Hepatocyte (in vitro differentiated cells): Measurements from ENCODE around the gene ZNF423. TPM values are rescaled to one million over a fixed set of nuclear protein-coding genes. Genes with fewer than 3 reads are reported as not detected.
A peak's percentile ranks its signal among the peaks of the same experiment; 100 is the strongest.

Source experiments
- DNase-seq: peaks from one replicate; pipeline ENCODE4 v3.0.0-alpha.2; 2016; ENCODE audit warnings: low spot score
- H2AFZ ChIP-seq: fragments of 200-600 bp; sonication (generic); 2 replicates; pipeline ENCODE4 v1.6.0; 2016; ENCODE audit warnings: antibody characterized with exemption, mild to moderate bottlenecking
- H3K27ac ChIP-seq: fragments of 200-600 bp; sonication (generic); 2 replicates; pipeline ENCODE4 v1.5.1; 2016; ENCODE audit warnings: mild to moderate bottlenecking
- H3K27me3 ChIP-seq: fragments of 200-600 bp; sonication (generic); 2 replicates; pipeline ENCODE4 v1.6.1; 2016
- H3K36me3 ChIP-seq: fragments of 200-600 bp; sonication (generic); replicated peaks from 2 replicates; pipeline ENCODE4 v1.5.1; 2016; ENCODE audit warnings: low read depth; ENCODE audit not compliant: insufficient read depth
- H3K4me1 ChIP-seq: fragments of 200-600 bp; sonication (generic); 2 replicates; pipeline ENCODE4 v1.5.1; 2016; ENCODE audit warnings: mild to moderate bottlenecking, moderate library complexity; ENCODE audit not compliant: insufficient read depth
- H3K4me2 ChIP-seq: fragments of 200-600 bp; sonication (generic); 2 replicates; pipeline ENCODE4 v1.6.0; 2016
- H3K4me3 ChIP-seq: fragments of 200-600 bp; sonication (generic); 2 replicates; pipeline ENCODE4 v1.5.1; 2016; ENCODE audit warnings: mild to moderate bottlenecking
- H3K79me2 ChIP-seq: fragments of 200-600 bp; sonication (generic); 2 replicates; pipeline ENCODE4 v1.6.0; 2017; ENCODE audit warnings: mild to moderate bottlenecking
- H3K9me2 ChIP-seq: fragments of 200-600 bp; sonication (generic); replicated peaks from 2 replicates; pipeline ENCODE4 v1.6.0; 2017; ENCODE audit warnings: mild to moderate bottlenecking; ENCODE audit not compliant: insufficient read depth
- H3K9me3 ChIP-seq: fragments of 200-600 bp; sonication (generic); 2 replicates; pipeline ENCODE4 v1.5.1; 2016; ENCODE audit warnings: low read depth, mild to moderate bottlenecking
- H4K20me1 ChIP-seq: fragments of 200-600 bp; sonication (generic); 2 replicates; pipeline ENCODE4 v1.6.0; 2016; ENCODE audit warnings: mild to moderate bottlenecking; ENCODE audit not compliant: insufficient read depth, poor library complexity, severe bottlenecking
- EZH2 ChIP-seq: fragments of 200-600 bp; sonication (generic); IDR thresholded peaks from 2 replicates; pipeline ENCODE4 v1.6.1; 2016; ENCODE audit warnings: antibody characterized with exemption, mild to moderate bottlenecking, borderline replicate concordance
- EZH2phosphoT487 ChIP-seq: fragments of 200-600 bp; sonication (generic); IDR thresholded peaks from one replicate; pipeline ENCODE4 v1.6.1; 2018; ENCODE audit warnings: antibody characterized with exemption, mild to moderate bottlenecking, low read depth, moderate library complexity; ENCODE audit not compliant: unreplicated experiment, severe bottlenecking
- WGBS: methylation state at CpG from one replicate; pipeline ENCODE4 v1.1.6; 2016; ENCODE audit warnings: low lambda C conversion rate; ENCODE audit errors: missing lambda C conversion rate; 5-methylcytosine and 5-hydroxymethylcytosine counted together
- polyA plus RNA-seq: library from polyadenylated mRNA; unstranded; fragments of >200 nt; fragmentation: Nextera tagmentation; extraction: Ambion mirVana; gene quantifications from 2 replicates; pipeline ENCODE4 v1.2.1, GENCODE V29; 2016
- total RNA-seq: library from RNA; depleted of rRNA; stranded (reverse); fragments of >200 nt; gene quantifications from 2 replicates; pipeline ENCODE4 v1.2.3, GENCODE V29; 2014
- TF ChIP-seq, protein P1 (sequence below): fragments of 200-600 bp; sonication (generic); IDR thresholded peaks from 2 replicates; pipeline ENCODE4 v1.5.1; 2016; ENCODE audit warnings: antibody characterized with exemption, mild to moderate bottlenecking; ENCODE audit not compliant: poor library complexity

The ZNF423 gene
- total and polyA plus RNA-seq, 2 experiments from 2014 or later: 9.6 to 11.8 TPM

DNA sequence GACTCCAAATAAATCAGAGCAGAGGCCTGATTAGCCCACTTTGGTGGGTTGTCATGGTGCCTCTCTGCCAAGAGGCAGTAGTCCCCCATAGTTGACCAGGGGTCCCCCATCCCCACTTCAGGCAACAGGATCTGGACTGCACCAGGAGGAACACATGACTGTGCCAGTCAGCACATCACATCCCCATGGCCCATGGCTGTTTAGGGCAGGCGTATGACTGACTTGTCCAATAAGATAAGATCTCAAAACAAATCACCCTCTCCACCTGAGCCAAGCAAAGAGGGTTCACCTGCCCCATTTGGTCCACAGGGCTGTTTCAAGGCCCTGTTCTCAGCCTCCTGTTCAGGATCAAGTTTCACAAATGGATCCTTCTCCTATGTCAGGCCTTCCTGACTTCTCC lies 389.0 kb downstream of the ZNF423 start:
- Histone ChIP-seq H2AFZ (no peak overlapping the region), H3K4me1 (no peaks in the 10 kb centered on the region), H3K4me2 (no peak overlapping the region), H3K9me3 (no peaks in the 10 kb centered on the region), H3K27me3 (peaks cover 31% of the 10 kb centered on the region), H3K9me2 (no peaks in the 10 kb centered on the region), H3K4me3 (no peak overlapping the region), H4K20me1 (no peaks in the 10 kb centered on the region), H3K36me3 (no peaks in the 10 kb centered on the region), H3K27ac (no peak overlapping the region), H3K79me2 (no peaks in the 10 kb centered on the region)
- TF ChIP-seq EZH2phosphoT487: no peak
- no peak for TF ChIP-seq EZH2
- TF ChIP-seq, protein P1, sequence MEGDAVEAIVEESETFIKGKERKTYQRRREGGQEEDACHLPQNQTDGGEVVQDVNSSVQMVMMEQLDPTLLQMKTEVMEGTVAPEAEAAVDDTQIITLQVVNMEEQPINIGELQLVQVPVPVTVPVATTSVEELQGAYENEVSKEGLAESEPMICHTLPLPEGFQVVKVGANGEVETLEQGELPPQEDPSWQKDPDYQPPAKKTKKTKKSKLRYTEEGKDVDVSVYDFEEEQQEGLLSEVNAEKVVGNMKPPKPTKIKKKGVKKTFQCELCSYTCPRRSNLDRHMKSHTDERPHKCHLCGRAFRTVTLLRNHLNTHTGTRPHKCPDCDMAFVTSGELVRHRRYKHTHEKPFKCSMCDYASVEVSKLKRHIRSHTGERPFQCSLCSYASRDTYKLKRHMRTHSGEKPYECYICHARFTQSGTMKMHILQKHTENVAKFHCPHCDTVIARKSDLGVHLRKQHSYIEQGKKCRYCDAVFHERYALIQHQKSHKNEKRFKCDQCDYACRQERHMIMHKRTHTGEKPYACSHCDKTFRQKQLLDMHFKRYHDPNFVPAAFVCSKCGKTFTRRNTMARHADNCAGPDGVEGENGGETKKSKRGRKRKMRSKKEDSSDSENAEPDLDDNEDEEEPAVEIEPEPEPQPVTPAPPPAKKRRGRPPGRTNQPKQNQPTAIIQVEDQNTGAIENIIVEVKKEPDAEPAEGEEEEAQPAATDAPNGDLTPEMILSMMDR: no peak
- DNase-seq: no peak
- WGBS: 76% methylated on average over 1 of the region's 1 CpG

DNA sequence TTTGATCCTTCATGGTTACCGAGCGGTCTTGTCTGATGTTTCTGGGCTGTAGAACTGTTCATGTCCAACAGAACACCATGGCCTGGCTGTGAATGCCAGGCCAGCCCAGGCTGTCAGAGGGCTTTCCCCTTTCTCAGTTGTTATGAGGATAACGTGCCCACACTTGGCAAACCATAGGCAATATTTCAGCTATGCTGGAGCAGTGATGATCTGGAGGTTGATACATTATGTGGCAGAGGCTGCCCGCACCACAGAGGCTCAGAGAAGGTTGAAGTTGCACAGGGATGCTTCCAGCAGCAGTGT lies 389.4 kb downstream of the ZNF423 start:
- Histone ChIP-seq H3K9me2 (no peaks in the 10 kb centered on the region), H3K27me3 (peaks cover 31% of the 10 kb centered on the region), H3K36me3 (no peaks in the 10 kb centered on the region), H3K4me3 (no peak overlapping the region), H3K79me2 (no peaks in the 10 kb centered on the region), H3K27ac (no peak overlapping the region), H3K4me2 (no peak overlapping the region), H4K20me1 (no peaks in the 10 kb centered on the region), H3K9me3 (no peaks in the 10 kb centered on the region), H3K4me1 (no peaks in the 10 kb centered on the region), H2AFZ (no peak overlapping the region)
- DNase-seq: no peak
- TF ChIP-seq EZH2phosphoT487 (no peak), EZH2 (no peak)
- 89% methylated on average over 4 of the region's 4 CpGs for WGBS

DNA sequence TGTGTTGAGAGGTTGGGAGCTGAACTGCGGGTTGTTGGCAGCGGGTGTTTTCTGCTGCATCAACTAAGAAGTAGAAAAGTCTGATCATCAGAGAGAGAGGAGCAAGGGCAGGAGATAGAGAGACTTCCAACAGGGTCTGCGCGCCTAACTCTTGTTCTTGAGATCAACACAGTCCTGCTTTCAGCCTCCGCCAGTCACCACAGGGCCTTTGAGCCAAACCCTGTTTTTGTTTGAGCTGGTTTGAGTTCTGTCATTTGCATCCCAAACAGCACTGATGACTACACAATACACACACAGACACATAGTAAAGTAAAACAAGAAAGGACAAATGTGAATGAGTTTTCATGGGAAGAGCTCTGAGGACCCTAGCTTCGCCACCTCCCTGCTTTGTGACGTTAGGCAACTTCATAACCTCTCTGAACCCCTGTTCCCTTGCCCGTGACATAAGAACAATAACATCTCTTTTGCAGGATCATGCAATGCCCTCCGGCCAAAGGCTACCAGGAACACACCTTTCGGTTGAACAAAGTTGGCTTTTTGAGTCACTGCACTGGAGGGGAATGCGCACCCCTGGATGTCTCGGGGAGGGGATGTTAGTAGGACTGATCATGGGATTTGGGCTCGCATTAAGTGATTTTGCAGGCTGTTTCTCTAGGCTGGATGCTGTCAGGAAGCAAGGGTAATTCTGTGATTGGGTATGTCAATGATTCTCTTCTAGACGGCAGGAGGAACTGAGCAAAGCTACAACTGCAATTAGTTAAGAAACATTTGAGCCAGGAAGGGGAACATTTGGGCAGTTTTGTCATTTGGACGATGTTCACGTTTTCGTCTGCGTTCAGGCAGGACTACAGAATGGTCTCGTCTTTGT lies 390.0 kb downstream of the ZNF423 start:
- Histone ChIP-seq H3K4me3 (no peak overlapping the region), H3K9me2 (no peaks in the 10 kb centered on the region), H4K20me1 (no peaks in the 10 kb centered on the region), H3K27ac (no peak overlapping the region), H3K4me2 (no peak overlapping the region), H3K79me2 (no peaks in the 10 kb centered on the region), H3K27me3 (peaks cover 31% of the 10 kb centered on the region), H3K36me3 (no peaks in the 10 kb centered on the region), H3K4me1 (no peaks in the 10 kb centered on the region), H3K9me3 (no peaks in the 10 kb centered on the region), H2AFZ (peak overlapping the region; percentile 26)
- TF ChIP-seq EZH2 (no peak), EZH2phosphoT487 (no peak)
- TF ChIP-seq, protein P1: no peak
- DNase-seq: no peak
- 94% methylated on average over 19 of the region's 19 CpGs for whole genome bisulfite sequencing

DNA sequence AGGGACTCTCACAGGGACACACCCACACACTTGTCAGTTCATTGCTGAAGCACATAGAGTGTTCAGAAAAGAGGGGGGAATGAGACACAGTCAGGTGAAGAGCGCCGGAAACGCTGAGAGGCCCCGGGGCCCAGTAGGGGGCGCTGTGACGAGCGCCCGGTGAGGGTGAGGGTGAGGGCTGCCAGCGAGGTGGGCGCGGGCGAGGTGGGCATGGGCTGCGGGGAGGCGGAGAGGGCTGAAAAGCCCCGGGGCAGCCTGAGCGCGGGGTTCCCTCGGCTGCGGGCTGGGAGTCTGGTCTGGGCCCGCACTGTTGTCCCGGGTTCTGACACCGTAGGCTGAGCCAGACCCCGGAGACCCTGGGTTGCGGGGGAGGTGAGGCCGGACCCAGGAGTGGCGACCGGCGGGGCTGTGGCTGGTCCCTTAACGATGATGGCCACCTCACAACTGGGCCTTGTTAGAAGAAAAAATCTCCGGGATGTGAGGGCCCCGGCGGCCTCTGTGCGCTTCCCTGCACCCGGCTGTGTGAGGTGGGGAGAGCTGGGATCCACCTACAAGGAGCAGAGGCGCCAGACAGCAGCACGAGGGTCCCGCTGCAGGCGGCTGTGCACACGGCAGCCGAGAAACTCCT lies 390.9 kb downstream of the ZNF423 start:
- Histone ChIP-seq H3K27ac (no peak overlapping the region), H3K4me3 (no peak overlapping the region), H3K4me2 (peak overlapping the region; percentile 76), H3K36me3 (no peaks in the 10 kb centered on the region), H3K9me3 (no peaks in the 10 kb centered on the region), H3K79me2 (no peaks in the 10 kb centered on the region), H2AFZ (peak overlapping the region; percentile 26), H3K4me1 (no peaks in the 10 kb centered on the region), H3K9me2 (no peaks in the 10 kb centered on the region), H3K27me3 (peaks cover 31% of the 10 kb centered on the region), H4K20me1 (no peaks in the 10 kb centered on the region)
- DNase-seq: peak; percentile 55
- no peak for TF ChIP-seq EZH2phosphoT487
- TF ChIP-seq, protein P1: peak; percentile 73
- WGBS: 7% methylated on average over 39 of the region's 40 CpGs
